SK-N-SH treated with all-trans-retinoic acid at 6 μM for 48 hours (cell line): ENCODE data around the gene ADCK1.

Experiments used
- SNAI2 ChIP-seq: fragments of 250-450 bp; sonication (Bioruptor Pico); IDR thresholded peaks from 2 replicates; pipeline ENCODE4 v1.5.0; 2020; ENCODE audit warnings: mild to moderate bottlenecking, moderate library complexity
- ZFP30 ChIP-seq: fragments of 450-650 bp; formaldehyde crosslinking; IDR thresholded peaks from 2 replicates; pipeline ENCODE4 v1.5.0; 2022; ENCODE audit warnings: mild to moderate bottlenecking, moderate library complexity
- ZNF70 ChIP-seq: fragments of 450-650 bp; formaldehyde crosslinking; IDR thresholded peaks from 2 replicates; pipeline ENCODE4 v1.5.0; 2020; ENCODE audit warnings: mild to moderate bottlenecking, moderate library complexity

DNA sequence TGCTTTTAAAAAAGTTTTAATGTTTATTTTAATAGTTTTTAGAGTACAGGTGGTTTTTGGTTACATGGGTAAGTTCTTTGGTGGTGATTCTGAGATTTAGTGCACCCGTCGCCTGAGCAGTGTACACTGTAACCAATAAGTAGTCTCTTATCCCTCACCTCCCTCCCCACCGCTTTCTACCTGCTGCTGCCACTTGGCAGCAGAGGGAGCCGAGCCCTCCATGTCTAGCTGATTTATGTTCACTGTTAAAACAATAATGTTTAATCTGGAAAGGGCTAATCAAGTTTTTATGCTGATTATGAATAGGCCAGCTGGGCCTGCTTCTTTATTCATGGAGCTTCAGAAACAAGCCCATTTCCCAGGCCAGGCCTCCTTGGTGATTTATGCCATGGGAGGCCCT, 73.1 kb downstream of the ADCK1 start:
- TF ChIP-seq SNAI2 (CRISPR knock-in tag) (no peak), ZNF70 (CRISPR knock-in tag) (no peak), ZFP30 (CRISPR knock-in tag) (no peak)
